NCI-H187 treated with DMSO at 0.1 percent for 48 hours (cell line): Measurements from ENCODE around the gene OR1J4.
"Not testable (repeated sequence)": the region's sequence is repeated elsewhere in the genome, so short reads cannot be mapped to it uniquely, and the experiment has no call there.

Experiments
- DNase-seq: peaks from one replicate; lab custom pipeline; 2025; lab: John Stamatoyannopoulos, UW

OR1J4 gene, protein sequence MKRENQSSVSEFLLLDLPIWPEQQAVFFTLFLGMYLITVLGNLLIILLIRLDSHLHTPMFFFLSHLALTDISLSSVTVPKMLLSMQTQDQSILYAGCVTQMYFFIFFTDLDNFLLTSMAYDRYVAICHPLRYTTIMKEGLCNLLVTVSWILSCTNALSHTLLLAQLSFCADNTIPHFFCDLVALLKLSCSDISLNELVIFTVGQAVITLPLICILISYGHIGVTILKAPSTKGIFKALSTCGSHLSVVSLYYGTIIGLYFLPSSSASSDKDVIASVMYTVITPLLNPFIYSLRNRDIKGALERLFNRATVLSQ

DNA sequence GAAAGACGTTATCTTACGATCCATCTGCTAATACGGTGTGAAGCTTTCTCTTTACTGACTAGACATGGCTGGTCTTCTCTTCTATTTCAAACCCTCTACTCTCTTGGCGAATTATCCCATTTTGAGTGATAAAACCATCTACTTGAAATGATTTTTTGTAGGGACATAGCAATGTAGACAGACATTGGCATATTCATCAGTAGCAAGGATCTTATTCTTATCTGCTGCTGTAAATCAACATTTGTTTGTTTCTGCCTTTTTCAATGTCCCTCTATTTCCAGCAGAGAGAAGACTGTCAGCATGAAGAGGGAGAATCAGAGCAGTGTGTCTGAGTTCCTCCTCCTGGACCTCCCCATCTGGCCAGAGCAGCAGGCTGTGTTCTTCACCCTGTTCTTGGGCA, at the start of gene OR1J4:
Gene OR1J4, plus strand, starts transcription at position 301 of the 400 bp plus-strand sequence. Its CDS starts 0 bp downstream, at position 301.
- DNase-seq = no peak

DNA sequence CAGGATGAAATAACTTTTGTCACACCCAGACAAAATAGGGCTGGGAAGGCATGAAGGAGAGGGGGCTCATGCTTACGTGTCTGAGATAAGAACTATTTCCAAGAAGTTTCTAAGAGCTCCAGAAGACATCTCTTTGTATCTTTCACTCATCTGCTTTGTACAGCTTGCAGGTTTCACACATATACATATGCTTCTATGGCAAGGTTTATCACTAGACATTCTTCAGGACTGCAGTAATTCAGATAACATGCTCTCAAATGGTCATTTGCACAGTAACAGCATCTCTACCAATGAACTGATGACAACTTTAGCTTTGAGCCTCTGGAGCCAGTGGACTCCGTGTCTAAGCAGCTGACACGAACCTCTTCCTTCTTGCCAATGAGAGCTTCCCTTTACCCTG, 44.4 kb upstream of the OR1J4 start:
- no peak for DNase-seq

DNA sequence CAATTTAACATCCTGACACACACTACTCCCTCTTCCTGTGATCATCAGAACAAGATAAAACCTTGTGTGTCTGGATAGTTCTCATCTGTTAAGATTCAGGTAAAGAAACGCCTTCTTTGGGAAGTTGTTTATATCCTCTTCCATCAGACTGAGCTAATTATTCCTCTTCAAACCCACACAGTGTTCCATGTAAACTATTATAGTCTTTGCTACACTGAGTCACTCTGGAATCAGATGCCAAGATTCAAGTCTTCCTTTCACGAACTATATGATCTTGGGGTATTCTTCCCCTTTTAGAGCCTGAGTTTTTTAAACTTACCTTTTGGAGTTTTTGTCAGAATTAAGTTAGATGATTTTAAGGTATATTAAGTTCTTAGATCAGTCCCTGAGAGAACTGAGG, 43.2 kb upstream of the OR1J4 start:
- DNase-seq = no peak

DNA sequence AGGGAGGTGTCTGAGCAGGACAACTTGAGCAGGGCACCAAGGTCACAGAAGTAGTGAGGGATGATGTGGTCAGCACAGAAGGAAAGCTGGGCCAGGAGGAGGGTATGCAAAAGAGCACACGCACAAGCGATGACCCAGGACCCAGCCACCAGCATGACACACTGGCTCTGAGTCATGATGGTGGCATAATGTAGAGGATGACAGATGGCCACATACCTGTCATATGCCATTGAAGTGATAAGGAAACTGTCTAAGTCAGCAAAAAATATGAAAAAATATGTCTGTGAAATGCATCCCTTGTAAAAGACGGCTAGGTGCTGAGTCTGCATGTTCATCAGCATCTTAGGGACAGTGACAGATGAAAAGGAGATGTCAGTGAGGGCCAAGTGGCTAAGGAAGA, 41.6 kb upstream of the OR1J4 start:
- no peak for DNase-seq

- no peak for DNase-seq
Observed at GRCh38 chr9:122477826-122478225, 41.1 kb upstream of the OR1J4 start, which contains the start of gene OR1J1. Gene OR1J1, minus strand, starts transcription at chr9:122477926. Its CDS starts 0 bp downstream, at chr9:122477926.

- no peak for DNase-seq
Observed at GRCh38 chr9:122479062-122479461, 39.9 kb upstream of the OR1J4 start.

DNA sequence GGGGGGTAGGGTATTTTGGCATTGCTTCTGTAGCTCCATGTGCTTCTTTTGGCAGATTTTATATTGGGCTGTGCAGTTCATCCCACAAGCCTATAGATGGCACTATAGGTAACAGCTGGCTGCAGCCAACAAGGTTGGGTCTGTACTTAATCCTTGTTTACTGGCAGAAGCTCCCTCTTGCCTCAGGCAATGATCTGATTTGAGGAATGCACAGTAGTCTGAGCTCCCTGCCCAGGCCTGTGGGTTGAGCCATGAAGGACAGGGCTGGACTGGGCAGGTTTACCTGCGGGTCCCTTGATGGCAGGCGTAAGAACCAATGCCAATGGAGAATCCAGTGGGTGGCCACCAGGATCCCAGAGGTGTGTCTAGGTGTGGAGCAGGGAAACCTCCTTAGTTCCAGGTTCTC, 20.1 kb upstream of the OR1J4 start:
- no peak for DNase-seq

GRCh38 chr9:122506964-122507363, 12.0 kb upstream of the OR1J4 start:
- DNase-seq = no peak

GRCh38 chr9:122510502-122510901, 8.4 kb upstream of the OR1J4 start, which contains the start of gene OR1J2:
Gene OR1J2, plus strand, starts transcription at chr9:122510802. Its CDS starts 0 bp downstream, at chr9:122510802.
- no peak for DNase-seq

- no peak for DNase-seq
Observed at GRCh38 chr9:122518226-122518625, 715 bp upstream of the OR1J4 start.

DNA sequence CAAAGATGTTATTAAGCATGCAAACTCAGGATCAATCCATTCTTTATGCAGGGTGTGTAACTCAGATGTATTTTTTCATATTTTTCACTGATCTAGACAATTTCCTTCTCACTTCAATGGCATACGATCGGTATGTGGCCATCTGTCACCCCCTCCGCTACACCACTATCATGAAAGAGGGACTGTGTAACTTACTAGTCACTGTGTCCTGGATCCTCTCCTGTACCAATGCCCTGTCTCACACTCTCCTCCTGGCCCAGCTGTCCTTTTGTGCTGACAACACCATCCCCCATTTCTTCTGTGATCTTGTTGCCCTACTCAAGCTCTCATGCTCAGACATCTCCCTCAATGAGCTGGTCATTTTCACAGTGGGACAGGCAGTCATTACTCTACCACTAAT, 435 bp downstream of the OR1J4 start:
- no peak for DNase-seq

DNA sequence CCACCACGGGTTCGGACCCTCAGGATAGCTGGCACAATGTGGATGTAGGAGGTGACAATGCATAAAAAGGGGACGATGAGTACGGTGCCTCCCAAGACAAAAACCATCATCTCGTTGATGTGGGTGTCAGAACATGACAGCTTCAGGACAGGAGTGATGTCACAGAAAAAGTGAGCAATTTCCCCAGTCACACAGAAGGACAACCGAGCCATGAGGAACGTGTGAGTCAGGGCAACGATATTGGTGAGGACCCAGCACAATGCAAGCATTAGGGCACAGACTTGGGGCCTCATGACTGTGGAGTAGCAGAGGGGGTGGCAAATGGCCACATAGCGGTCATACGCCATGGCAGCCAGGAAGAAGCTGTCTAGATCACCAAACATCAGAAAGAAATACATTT, 7.7 kb downstream of the OR1J4 start:
- no peak for DNase-seq

DNA sequence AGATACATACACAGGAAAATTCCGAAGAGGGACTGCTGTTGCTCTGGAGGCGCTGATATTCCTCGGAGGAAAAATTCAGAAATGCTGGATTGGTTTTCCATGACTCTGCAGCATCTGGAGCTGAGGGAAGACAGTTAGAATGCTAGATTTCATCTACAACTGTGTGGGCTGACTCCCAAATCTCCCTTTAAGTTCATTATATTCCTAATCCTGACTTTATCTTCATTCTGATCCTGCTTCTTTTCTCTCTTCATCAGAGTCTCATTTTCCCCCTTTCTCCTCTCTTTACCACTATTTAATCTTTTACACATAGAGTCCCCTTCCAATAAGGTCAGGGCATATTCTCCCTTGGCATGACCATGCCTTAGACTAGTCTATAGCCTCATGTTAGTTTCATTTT, 8.3 kb downstream of the OR1J4 start, which contains the start of gene OR1N1:
Gene OR1N1, minus strand, starts transcription at position 101 of the 400 bp plus-strand sequence. Its CDS starts 0 bp downstream, at position 101.
- no peak for DNase-seq

DNA sequence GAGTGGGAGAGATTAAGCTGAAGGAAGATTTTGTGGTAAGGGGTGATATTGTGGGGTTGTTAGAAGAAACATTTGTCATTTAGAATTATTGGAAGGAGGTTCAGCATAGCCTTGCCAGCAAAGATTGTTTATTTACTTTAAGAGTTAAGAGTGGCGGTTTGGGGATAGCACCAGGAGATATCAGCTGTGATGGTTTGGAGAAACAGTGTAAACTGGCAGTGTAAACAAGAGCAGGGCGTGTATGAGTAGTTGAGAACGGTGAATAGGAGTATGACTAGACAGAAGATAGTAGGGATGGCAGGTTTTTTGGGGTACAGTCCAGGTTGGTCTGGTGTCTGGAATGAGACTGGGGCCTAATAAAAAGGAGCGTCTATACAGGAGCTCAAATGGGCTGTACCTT, 12.2 kb downstream of the OR1J4 start:
- not testable (repeated sequence) for DNase-seq

DNA sequence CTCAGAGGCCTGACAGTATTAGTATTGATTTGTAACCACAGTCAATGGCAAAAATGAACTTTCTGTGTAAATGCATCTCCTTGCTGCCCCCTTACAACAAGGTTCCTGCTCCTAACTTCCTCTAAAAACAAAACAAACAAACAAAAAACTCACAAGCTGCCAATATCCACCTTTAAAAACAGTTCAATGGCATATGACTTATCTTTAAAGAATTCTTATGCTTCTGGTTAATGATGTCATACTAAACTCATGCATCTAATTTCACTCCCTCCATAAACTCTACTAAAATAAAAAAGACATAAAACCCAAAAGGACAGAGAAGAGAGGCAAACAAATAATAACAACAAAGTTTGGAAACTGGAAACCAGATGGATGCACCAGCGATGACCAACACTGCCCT, 17.2 kb downstream of the OR1J4 start:
- DNase-seq = no peak

GRCh38 chr9:122537066-122537465, 18.1 kb downstream of the OR1J4 start:
- not testable (repeated sequence) for DNase-seq

DNA sequence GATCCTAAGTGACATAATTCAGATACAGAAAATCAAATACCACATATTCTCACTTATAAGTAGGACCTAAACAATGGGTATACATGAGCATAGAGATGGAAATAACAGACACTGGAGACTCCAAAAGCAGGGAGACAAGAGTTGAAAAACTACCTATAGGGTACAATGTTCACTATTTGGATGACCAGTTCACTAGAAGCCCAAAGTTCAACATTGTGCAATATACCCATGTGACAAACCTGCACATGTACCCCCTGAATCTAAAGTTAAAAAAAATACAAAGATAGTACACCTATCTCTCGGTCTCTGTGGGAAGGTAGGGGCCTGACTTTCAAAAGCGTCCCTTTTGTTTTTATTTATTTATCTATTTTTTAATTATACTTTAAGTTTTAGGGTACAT, 19.8 kb downstream of the OR1J4 start:
- DNase-seq = no peak

GRCh38 chr9:122546196-122546595, 27.3 kb downstream of the OR1J4 start:
- no peak for DNase-seq

GRCh38 chr9:122551371-122551770, 32.4 kb downstream of the OR1J4 start:
- no peak for DNase-seq

DNA sequence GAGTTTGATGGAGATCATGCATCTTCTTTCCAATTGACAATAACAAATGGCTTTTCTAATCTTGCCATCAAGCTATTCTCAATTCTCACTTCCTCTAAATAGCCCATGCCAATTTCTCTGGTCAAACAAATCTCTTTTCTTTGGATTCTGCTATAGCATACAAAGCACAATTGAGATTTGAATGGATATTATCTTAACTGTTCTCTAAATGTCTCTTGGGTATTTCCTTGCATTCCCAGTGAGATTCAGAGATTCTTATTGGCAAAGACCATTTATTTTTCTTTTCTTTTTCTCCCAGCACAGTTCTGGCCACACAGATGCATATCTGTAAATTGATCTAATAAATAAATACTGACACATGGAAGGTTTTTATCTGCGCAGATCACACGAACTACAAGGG, 33.9 kb downstream of the OR1J4 start, which contains the start of gene OR1N2:
Gene OR1N2, plus strand, starts transcription at position 301 of the 400 bp plus-strand sequence. CDS start 100 bp downstream, outside the sequence.
- DNase-seq = no peak

DNA sequence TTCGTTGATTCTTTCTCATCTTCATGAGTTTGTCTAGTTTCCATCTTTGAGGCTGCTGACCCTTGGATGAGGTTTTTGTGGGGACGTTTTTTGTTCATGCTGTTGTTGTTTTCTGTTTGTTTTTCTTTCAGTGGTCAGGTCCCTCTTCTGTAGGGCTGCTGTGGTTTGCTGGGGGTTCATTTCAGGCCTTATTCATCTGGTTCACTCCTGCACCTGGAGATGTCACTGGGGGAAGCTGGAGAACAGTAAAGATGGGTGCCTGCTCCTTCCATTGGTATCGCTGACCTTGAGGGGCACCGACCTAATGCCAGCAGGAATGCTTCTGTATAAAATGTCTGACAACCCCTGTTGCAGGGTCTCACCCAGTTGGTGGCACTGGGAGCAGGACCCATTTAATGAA, 42.5 kb downstream of the OR1J4 start:
- DNase-seq = no peak

- no peak for DNase-seq
Observed at GRCh38 chr9:122562134-122562760, 43.3 kb downstream of the OR1J4 start.

- no peak for DNase-seq
Observed at GRCh38 chr9:122567901-122568300, 49.0 kb downstream of the OR1J4 start.
